Retinal pigment epithelial cell (primary cell): Measurements from ENCODE around the gene CELF6.
"Not testable (repeated sequence)": the region's sequence is repeated elsewhere in the genome, so short reads cannot be mapped to it uniquely, and the experiment has no call there.

Experiments
- DNase-seq: peaks from one replicate; pipeline ENCODE4 v3.0.0-alpha.2; 2010; ENCODE audit warnings: low read depth
- H3K4me3 ChIP-seq: 2 replicates; pipeline ENCODE4 v1.5.1; 2011; ENCODE audit warnings: mild to moderate bottlenecking, low read length, control low read depth, moderate library complexity
- TF ChIP-seq, protein P1 (sequence below): conservative IDR thresholded peaks from 2 replicates; pipeline ENCODE4 v1.5.1; 2011; ENCODE audit warnings: low read depth, low read length, control low read depth, inconsistent platforms

Gene CELF6

DNA sequence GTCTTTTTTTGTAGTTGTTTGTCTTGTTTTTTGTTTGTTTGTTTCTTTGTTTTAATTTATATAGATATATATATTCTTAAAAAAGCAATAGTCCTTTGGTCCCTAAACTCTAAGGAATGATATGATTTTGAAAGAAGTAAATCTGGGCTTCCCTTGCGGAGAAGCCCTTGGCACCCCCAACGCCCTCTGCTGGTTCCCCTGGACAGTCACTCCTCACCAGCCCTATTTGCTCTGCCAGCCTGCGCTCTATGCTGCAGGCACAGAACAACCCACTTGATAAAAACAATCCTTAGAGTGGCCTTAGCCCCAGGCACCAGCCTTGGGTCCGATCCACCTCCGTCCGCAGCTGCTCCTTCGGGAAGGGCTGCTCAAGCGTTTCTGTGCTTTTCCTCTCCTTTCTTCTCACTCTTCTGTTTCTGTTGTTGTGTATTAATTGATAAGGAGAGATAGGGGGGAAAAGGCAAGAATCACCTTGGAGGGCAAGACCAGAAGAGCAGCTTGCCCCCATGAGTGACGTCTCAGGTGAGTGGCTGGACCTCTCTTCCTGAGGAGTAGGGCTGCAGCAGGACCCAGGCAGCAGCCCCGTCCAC, 33.9 kb downstream of the CELF6 start:
- no peak overlapping the region for H3K4me3 ChIP-seq
- no peak for DNase-seq
- TF ChIP-seq, protein P1, sequence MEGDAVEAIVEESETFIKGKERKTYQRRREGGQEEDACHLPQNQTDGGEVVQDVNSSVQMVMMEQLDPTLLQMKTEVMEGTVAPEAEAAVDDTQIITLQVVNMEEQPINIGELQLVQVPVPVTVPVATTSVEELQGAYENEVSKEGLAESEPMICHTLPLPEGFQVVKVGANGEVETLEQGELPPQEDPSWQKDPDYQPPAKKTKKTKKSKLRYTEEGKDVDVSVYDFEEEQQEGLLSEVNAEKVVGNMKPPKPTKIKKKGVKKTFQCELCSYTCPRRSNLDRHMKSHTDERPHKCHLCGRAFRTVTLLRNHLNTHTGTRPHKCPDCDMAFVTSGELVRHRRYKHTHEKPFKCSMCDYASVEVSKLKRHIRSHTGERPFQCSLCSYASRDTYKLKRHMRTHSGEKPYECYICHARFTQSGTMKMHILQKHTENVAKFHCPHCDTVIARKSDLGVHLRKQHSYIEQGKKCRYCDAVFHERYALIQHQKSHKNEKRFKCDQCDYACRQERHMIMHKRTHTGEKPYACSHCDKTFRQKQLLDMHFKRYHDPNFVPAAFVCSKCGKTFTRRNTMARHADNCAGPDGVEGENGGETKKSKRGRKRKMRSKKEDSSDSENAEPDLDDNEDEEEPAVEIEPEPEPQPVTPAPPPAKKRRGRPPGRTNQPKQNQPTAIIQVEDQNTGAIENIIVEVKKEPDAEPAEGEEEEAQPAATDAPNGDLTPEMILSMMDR, result peak; percentile 74

DNA sequence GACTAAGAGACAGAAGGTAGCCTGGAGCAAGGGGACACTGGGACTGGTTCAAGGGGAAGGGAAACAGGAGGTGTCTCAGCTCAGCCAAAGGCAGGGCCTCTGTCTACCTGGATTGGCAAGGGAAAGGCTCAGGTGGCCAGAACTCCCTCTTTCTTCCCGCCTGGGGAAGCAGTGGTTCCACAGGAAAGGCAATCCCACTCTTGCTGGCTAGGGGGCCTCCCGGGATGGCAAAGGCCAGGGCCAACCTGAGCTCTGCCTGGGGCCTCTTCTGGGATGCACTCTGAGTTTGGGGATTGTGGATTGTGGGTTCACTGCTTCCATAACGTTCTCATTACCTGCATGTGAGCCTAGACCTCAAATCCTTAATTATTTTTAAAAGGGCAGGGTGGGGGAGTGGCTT, 34.6 kb downstream of the CELF6 start:
- H3K4me3 ChIP-seq, result no peak overlapping the region
- TF ChIP-seq, protein P1, result no peak
- no peak for DNase-seq

DNA sequence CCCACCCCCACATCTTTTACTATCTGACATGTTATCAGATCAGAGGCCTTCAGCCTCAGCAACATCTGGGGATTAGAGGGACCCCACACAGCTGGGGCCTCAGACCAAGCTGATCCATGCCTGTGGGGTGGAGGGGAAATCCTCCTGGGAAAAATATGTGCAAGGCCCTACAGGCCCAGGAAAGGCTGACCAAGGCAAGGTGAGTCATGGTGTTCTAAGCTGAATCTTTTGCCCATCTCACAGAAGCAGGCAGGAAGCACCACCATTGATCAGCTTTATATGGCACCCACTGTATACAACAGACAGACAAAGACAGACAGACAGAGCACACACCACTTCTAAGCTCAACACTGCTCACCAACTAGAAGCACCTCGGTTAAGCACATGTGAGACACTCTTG, 35.2 kb downstream of the CELF6 start:
- H3K4me3 ChIP-seq, result no peak overlapping the region
- DNase-seq, result no peak
- TF ChIP-seq, protein P1, result no peak

DNA sequence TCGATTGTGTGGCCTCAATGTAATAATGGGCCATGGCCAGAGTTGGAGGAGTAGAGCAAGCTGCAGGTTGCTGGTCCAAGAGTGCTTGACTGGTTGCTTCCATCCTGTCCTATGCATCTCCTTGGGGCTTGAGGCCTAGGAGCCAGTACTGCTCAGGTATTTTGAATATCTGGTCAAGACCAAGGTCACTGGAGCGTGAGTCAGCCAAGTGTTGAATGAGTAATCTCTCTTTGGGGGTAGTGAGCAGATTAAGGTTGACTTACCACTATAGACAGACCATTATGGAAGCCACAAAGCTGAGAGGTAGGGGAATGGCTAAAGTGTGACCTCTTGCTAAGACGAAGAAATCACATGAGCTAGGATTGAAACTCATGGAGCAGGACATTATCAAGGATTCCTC, 38.2 kb downstream of the CELF6 start:
- no peak overlapping the region for H3K4me3 ChIP-seq
- no peak for DNase-seq
- TF ChIP-seq, protein P1, result no peak

DNA sequence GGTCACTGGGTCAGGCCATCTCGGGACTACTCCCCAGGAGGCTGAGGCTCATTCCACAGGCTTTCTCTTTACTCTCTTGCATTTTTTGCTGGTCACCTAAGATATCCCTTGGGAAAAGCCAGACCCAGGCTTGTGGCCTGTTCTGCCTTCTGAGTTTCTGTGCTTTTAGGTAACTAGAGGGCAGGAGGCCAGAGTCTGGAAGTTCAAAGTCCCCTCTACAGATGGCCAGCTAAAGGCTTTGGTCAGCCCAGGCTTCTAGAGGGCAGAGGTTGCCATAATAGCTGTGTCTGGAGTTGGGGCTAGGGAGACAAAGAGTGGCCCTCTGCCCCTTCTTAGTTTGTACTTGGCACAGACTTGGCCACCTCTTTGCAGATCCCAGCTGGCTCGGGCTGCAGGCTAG, 39.2 kb downstream of the CELF6 start:
- no peak for DNase-seq
- TF ChIP-seq, protein P1, result no peak
- no peak overlapping the region for H3K4me3 ChIP-seq

DNA sequence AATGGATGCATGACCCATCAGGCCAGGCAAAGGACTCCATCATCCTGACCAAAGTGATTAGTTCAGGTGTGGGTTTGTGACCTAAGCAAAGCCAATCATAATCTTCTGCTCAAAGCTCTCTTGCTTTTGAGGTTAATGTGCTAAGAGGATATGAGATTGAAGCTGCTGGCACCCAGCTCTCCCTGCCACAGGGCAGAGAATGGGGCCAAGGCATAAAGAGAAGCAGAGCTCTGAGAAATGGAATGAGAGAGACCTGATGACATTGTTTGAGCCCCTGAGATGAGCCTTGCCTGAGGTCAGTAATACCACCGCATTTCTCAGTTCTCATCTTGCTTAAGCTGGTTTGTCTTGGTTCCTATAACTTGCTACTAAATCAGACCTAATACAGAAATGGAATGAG, 41.2 kb downstream of the CELF6 start:
- no peak for DNase-seq
- TF ChIP-seq, protein P1, result no peak
- no peak overlapping the region for H3K4me3 ChIP-seq

DNA sequence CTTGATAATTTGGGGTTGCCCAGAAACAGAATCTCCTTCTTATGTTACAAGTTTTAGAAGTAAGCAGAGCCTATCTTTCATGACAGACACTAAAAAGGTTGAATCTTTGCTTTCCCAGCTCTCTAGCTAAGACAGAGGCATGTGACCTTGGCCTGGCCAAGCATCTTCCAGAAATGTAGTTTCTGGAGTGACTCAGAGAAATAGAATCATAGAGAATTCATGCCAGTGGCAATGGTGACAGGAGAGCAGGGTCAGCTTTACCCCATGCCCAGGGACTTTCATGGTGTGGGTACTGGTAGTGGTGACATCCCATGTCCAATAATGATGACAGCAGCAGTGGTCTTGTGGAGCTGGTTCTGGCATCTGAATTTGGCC, 43.6 kb downstream of the CELF6 start:
- TF ChIP-seq, protein P1, result no peak
- no peak for DNase-seq
- H3K4me3 ChIP-seq, result no peak overlapping the region

DNA sequence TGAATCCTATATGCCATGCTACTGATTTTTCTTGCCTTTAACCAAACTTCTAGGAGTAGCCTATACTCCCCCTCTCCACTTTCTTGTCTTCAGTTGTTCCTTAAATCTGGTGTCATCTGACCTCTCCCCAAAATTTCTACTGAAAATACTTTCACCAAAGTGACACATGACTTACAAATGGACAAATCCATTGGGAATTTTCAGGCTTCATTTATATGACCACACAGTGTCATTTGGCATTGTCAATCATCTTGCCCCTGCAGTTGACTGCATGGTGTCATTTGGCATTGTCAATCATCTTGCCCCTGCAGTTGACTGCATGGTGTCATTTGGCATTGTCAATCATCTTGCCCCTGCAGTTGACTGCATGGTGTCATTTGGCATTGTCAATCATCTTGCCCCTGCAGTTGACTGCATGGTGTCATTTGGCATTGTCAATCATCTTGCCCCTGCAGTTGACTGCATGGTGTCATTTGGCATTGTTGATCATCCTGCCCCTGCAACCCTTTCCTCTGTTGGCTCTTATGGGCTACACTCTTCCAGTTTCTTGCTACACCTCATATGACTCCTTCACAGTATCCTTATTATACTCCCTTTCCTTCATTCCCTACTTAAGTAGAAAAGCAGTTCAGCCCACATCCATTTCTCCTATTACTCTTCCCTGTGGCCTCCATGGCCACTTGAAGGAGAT, 44.2 kb downstream of the CELF6 start:
- DNase-seq, H3K4me3 ChIP-seq: not testable (repeated sequence)
